ENCODE data around the gene CAMTA1.

GRCh38 chr1:7504438-7504720 lies 719.1 kb downstream of the CAMTA1 start:
- no peak for TF ChIP-seq REST (IDR thresholded peaks at IDR 0.05)
- TF ChIP-seq ZBTB33 (IDR thresholded peaks at IDR 0.05): no peak
- no peak for TF ChIP-seq RAD21 (IDR thresholded peaks at IDR 0.05)
- no peak for TF ChIP-seq CTCF (IDR thresholded peaks at IDR 0.05; ENCODE audit: low read depth, low read length, missing input control)
- TF ChIP-seq ATF3 (IDR thresholded peaks at IDR 0.05): no peak

Measured in liver (tissue), 3 donors.